Medulla oblongata (tissue), 1 donor: ENCODE results near the gene MACF1.
A peak's percentile ranks its signal among the peaks of the same experiment; 100 is the strongest.
"Not testable (repeated sequence)": the region's sequence is repeated elsewhere in the genome, so short reads cannot be mapped to it uniquely, and the experiment has no call there.

Experiments
- DNase-seq: peaks from one replicate; pipeline ENCODE4 v3.0.0-alpha.2; 2015; ENCODE audit errors: extremely low spot score

MACF1 gene

DNA sequence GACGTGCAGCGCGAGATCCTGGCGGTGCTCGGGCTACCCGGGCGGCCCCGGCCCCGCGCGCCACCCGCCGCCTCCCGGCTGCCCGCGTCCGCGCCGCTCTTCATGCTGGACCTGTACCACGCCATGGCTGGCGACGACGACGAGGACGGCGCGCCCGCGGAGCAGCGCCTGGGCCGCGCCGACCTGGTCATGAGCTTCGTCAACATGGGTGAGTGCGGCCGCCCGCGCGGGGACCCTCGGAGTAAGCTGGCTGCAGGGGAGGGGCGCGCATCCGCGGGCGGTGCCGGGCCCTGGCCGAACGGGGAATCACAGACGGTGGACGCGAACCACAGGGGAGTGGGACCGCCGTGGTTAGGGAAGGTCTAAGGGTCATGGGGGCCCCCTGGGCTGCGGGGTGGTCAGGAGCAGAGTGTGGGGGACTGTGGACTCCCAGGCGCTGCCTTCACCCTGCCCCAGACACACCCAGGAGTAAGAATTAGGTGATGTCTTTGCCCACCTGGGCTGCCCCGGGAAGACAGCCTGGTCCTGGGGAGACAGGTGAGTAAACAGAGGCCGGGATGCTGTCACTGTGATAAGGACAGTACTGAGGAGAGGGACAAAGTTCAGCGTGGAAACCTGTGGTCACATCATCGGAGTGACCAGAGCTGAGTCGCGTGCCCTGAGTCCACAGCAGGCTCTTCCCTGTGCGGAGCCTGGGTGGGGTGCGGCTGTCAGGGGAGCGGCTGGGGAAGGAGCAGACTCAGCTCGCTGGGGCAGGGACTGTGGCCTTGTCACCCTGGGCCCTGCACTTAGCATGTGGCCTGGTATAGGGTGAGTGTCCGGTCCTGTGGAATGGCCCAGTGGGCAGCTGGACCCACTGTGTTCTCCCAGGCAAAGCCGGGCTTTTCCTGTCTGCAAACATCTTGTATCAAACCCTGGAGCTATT is 287.9 kb downstream of the MACF1 start:
- not testable (repeated sequence) for DNase-seq

DNA sequence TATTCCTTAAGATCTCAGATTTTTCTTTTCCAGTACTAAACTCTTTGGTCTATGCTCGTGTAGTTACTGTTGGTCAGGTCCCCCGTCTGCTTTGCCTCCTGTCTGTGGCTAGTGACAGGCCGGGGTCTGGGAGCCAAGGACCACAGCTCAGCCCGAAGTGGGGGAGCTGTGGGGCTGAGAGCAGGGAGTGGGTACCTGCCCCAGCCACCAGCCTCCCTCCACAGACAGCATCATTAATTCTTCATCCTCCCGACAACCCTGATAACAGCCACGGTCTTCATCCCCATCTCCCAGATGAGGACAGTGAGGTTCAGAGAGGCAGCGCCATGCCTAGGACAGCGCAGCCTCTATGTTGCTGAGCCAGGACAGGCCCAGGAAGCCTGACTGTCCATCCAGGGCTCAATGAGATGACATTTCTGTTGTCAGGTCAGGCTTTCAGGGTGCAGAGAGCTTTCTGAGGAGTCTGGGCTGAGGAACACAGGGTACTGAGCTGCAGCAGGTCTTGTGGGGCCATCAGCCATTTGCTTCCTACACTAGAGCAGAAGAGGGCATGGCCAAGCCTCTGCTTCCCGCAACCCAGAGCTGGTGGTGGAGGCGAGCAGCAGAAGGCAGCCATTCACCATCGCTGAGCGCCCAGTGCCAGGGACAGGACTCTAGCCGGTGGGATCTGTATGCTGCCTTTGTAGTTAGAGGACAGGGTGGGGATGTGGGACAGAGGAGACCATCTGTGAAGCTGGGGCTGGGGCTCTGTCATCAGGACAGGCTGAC is 288.7 kb downstream of the MACF1 start:
- DNase-seq: not testable (repeated sequence)

DNA sequence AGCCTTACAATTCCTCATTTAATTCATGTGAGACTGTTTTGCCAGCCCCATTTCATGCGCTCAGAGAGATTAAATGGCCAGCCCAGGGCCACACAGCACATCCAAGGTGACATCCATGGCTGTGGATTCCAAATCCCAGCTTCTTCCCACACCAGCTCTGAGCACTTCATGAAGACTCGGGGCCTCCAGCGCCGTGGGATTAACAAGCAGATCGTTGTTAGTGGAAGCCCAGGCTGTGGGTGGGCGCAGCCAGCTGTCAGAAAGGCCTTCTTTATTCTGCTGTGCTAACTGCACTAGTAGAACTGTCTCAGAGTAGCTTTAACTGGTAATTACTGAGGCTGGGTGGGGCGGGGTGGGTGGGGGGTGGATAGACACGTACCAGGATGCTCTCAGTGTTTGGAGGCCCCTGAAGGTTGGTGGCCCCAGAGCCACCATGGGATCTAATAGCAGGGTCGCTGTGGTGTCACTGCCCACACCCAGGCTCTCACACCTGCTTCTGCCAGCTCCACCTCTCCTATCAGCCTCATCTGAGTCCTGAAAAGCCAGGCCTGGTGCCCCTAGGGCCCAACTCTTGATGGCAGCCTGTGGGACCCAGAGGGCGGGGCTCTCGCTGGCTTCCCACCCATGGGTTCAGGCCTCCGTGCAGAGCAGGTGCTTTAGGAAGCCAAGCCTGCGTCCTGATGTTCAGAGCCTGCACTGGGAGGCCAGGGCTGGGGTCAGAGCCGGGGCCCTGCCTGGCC is 290.3 kb downstream of the MACF1 start:
- no peak for DNase-seq

- DNase-seq: not testable (repeated sequence)
Measured at GRCh38 chr1:39496520-39496919, 292.0 kb downstream of the MACF1 start.

DNA sequence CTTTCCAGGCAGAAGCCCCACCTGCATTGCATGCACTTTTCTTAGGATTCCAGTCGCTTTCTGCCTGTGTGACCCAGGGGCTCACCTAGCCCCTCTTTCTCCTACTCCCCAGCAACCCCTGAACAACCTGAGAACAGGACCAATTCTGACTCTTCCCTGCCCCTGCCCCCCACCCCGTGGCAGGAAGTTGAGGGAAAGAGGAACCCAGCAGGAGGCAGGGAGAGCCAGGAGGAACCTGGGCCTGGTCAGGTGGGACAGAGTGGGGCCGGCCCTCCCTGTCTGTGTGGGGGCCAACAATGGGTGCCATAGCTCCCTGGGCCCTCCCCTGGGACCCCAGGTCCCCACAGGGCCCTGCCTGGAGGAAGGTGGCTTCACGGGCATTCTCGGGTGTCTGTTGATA is 293.1 kb downstream of the MACF1 start:
- DNase-seq: no peak

DNA sequence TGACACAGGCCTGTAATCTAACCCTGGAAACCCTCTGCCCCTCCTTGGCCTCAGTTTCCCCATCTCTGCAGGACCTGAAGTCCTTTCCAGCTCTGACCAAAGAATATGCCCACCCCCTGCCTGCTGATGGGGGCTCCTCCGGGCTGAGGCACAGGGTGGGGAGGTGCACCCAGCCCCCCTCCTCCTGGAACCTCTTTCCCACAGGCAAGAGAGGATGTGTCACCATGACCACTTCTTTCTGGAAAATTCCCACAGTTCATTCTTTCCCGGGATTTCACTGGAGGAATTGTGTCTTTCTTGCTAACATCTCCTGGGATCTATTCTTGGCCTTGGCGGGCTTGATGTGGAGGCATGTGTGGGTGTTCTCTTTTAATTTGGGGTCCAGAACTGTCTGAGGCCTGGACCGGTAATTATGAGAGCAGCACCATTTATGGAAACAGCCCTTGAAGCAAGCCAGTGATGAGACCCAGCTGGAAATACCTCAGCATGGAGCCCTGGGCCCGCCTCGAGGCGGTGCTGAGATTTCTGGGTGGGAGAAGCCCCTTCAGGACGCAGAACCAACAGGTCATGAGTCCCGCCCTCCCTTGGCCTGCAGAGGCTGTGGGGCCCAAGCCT is 293.7 kb downstream of the MACF1 start:
- not testable (repeated sequence) for DNase-seq

DNA sequence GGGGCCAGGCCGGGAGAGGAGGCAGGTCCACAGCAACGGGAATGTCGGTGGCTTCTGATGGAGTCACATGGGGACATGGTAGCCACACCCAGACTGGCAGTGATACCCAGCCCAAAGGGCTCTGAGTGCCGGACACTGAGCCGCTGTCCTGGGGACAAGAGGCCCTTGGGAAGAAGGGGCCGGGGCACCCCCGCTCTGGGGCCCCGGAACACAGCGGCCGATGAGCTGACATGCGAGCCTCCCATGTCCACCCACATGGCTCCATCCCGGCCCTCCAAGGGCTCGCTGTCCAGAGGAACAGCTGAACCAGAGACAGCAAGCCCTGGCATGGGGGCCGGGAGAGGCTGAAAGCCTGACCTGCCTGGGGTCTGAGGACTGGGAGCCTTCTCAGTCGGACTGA is 294.3 kb downstream of the MACF1 start:
- DNase-seq: not testable (repeated sequence)

GRCh38 chr1:39499668-39500067 is 295.2 kb downstream of the MACF1 start:
- DNase-seq: peak; percentile 23

DNA sequence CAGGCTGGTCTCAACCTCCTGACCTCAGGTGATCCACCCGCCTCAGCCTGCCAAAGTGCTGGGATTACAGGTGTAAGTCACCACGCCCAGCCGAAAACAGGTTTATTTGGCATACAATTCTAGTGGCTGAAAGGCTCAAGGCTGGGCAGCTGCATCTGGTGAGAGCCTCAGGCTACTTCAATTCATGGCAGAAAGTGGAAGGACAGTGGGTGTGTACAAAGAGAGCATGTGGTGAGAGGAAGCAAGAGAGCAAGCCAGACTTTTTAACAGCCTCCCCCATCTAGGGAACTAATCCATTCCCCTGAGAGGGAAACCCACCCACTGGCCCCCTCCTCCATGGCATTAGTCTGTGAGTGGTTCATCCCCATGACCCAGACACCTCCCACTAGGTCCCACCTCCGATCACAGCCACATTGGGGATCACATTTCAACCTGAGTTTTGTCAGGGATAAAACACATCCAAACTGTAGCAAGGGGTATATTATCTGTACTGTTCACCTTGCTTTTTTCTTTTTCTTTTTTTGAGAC is 296.4 kb downstream of the MACF1 start:
- DNase-seq: no peak

GRCh38 chr1:39501666-39502065 is 297.2 kb downstream of the MACF1 start:
- no peak for DNase-seq

- not testable (repeated sequence) for DNase-seq
Measured at GRCh38 chr1:39504436-39504835, 299.9 kb downstream of the MACF1 start.

- no peak for DNase-seq
Measured at GRCh38 chr1:39505289-39505688, 300.8 kb downstream of the MACF1 start.

- DNase-seq: peak; percentile 41
Measured at GRCh38 chr1:39507230-39507928, 302.9 kb downstream of the MACF1 start.

DNA sequence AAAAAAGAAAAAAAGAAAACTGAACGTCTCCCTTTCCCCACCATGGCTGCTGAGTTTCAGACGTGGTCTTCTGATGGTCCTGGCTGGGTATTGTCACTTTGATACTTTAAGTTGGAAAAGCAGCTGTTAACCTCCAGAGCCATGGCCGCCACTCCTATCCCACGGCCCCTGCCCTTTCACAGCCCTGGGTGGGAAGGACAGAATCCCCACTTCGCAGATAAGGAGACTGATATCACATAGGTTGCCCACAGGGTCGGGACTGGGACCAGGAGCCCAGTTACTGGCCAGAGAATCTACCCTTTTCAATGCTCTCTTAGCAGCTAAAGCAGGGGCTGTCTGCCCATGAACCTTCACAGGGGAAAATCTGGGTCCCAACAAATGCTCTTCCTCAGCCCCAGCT is 303.8 kb downstream of the MACF1 start:
- DNase-seq: no peak

DNA sequence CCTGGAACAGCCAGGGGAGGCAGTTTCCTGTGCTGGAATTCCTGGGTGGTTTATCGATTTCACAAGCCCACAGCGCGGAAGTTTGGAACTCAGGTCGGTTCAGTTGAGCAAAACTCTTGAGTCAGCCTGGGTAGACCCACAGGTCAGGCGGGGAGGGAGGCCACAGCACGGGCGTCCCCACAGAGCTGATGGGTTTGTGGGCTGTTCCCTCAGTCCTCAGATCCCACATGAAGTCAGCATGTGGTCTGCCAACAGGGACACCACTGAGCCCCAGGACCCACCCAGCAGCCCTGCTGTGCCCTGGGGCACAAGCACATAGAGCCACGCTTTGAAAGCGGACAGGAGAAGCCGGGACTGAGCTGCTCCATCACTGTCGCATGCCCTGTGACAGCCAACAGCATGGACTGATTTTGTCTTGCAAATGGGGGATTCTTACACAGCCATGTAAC is 304.4 kb downstream of the MACF1 start:
- no peak for DNase-seq

- DNase-seq: no peak
Measured at GRCh38 chr1:39509360-39510009, 305.0 kb downstream of the MACF1 start.

DNA sequence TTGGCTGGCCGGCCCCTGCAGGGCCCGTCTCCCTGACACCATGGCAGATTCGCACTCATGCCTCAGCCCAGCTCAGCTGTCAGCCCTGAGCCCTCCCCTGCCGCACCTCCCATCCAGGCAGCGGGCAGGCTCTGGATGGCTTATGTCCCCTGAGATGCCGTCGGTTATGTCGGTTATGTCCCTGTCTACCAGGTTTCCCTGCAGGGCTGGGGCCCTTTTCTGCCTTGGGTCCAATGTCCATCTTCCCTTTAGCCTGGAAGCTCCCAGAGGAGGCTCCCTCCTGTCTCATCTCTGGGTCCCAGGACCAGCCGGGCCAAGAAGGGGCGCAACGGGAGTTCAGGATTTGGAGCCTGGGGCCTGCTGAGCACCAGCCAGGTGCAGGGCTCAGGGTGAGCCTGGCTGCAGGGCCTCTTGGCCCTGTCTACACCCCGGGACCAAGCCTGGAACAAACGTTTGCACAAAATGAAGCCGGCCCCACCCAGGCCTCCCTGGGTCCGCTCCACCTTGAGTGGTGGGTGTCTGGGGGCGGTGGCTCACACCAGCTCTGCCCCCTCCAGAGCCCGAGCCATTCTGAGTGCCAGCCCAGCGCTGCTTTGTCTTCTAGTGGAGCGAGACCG is 306.2 kb downstream of the MACF1 start:
- DNase-seq: not testable (repeated sequence)

DNA sequence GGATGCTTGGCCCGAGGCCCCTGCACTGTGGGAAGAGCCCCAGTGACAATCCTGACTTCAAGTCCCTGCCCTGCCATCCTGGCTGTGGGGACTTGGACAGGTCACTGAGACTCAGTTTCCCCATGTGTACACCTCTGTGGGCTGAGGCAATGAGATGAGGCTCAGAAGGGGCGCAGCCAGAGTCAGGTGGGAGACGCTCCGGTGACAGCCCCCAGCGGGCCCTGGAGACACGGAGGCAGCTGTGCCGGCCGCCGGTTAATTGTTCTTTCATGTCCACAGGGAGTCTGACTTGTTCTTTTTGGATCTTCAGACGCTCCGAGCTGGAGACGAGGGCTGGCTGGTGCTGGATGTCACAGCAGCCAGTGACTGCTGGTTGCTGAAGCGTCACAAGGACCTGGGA is 307.0 kb downstream of the MACF1 start:
- DNase-seq: not testable (repeated sequence)

- DNase-seq: not testable (repeated sequence)
Measured at GRCh38 chr1:39512234-39512847, 307.8 kb downstream of the MACF1 start.
